ENCODE results near the gene STXBP3. TPM values are rescaled to one million over a fixed set of nuclear protein-coding genes. Genes with fewer than 3 reads are reported as not detected.

Gene STXBP3
- total and polyA plus RNA-seq, 2 donors (not counting 1 experiment from before 2014, with no cell fraction given): 13.3 to 78.1 TPM

- Histone ChIP-seq H3K9ac (ENCODE audit: low read length) (no peak overlapping the region), H3K79me2 (ENCODE audit: control insufficient read depth, insufficient read depth, low read length) (no peaks in the 10 kb centered on the region), H3K4me3 (ENCODE audit: control extremely low read depth in 1 of 5, extremely low read depth in 1 of 5, insufficient read depth in 1 of 5, low read depth in 2 of 5, low read length in 4 of 5) (no peak overlapping the region), H2AFZ (ENCODE audit: insufficient read depth, low read depth, low read length, poor library complexity, severe bottlenecking) (no peak overlapping the region), H4K20me1 (ENCODE audit: control insufficient read depth, insufficient read depth, low read length, poor library complexity, severe bottlenecking) (no peaks in the 10 kb centered on the region), H3K27me3 (replicated peaks in 1 of 4; ENCODE audit: control extremely low read depth in 1 of 4, control insufficient read depth in 3 of 4, insufficient read depth in 4 of 4, low read length in 3 of 4) (peaks cover 0 to 14% (median 2%) of the 10 kb centered on the region in 4 experiments), H3K27ac (ENCODE audit: low read length in 2 of 2) (no peak overlapping the region), H3K36me3 (replicated peaks in 1 of 2; ENCODE audit: control extremely low read depth in 1 of 2, control insufficient read depth in 1 of 2, extremely low read depth in 1 of 2, insufficient read depth in 2 of 2, low read length in 1 of 2) (no peaks in the 10 kb centered on the region), H3K4me2 (replicated peaks; ENCODE audit: low read depth, low read length, poor library complexity, severe bottlenecking) (no peak overlapping the region), H3K4me1 (ENCODE audit: control insufficient read depth in 2 of 2, insufficient read depth in 2 of 2, low read length in 2 of 2) (peaks cover 0 to 3% of the 10 kb centered on the region in 2 donors), H3K9me3 (ENCODE audit: control extremely low read depth in 1 of 3, control insufficient read depth in 2 of 3, insufficient read depth in 1 of 3, low read length in 2 of 3) (peaks cover 0 to 2% (median 0%) of the 10 kb centered on the region in 3 donors)
- H3K4me1 Mint-ChIP-seq: peaks cover 7% of the 10 kb centered on the region
- no peak for DNase-seq
- WGBS (ENCODE audit: insufficient coverage): 100% methylated on average over 2 of the region's 4 CpGs
- no peak for TF ChIP-seq EZH2 (IDR thresholded peaks at IDR 0.05; ENCODE audit: borderline replicate concordance, insufficient read depth, low read depth, low read length, poor library complexity, severe bottlenecking)
- no peak for TF ChIP-seq CTCF (IDR thresholded peaks at IDR 0.05)
- no peaks in the 10 kb centered on the region for H3K9me3 Mint-ChIP-seq (ENCODE audit: insufficient read depth)
- ChIA-PET CTCF (interaction anchor here (1.2 kb wide), 1 partner anchor 10 kb away, joined by 3 read pairs; no protein-coding TSS in a partner anchor), POLR2A (no interaction called here)
- no peak overlapping the region for H3K27ac Mint-ChIP-seq
- ATAC-seq (ENCODE audit: low read depth): no peak
- H3K4me3 Mint-ChIP-seq: no peak overlapping the region
- intact Hi-C loops (cut with micrococcal nuclease): no loop called here
- peaks cover 29% of the 10 kb centered on the region for H3K27me3 Mint-ChIP-seq
These were observed 105.1 kb downstream of the STXBP3 start for GRCh38 chr1:108851567-108851966.

GRCh38 chr1:108852221-108852975, 105.9 kb downstream of the STXBP3 start:
- Histone ChIP-seq H4K20me1 (ENCODE audit: control insufficient read depth, insufficient read depth, low read length, poor library complexity, severe bottlenecking) (no peaks in the 10 kb centered on the region), H3K4me3 (ENCODE audit: control extremely low read depth in 1 of 5, extremely low read depth in 1 of 5, insufficient read depth in 1 of 5, low read depth in 2 of 5, low read length in 4 of 5) (no peak overlapping the region), H3K4me2 (replicated peaks; ENCODE audit: low read depth, low read length, poor library complexity, severe bottlenecking) (peak overlapping the region; percentile 24), H2AFZ (ENCODE audit: insufficient read depth, low read depth, low read length, poor library complexity, severe bottlenecking) (peak overlapping the region; percentile 36), H3K27ac (ENCODE audit: low read length in 2 of 2) (no peak overlapping the region), H3K9ac (ENCODE audit: low read length) (no peak overlapping the region), H3K4me1 (ENCODE audit: control insufficient read depth in 2 of 2, insufficient read depth in 2 of 2, low read length in 2 of 2) (peaks cover 0 to 3% of the 10 kb centered on the region in 2 donors), H3K27me3 (replicated peaks in 1 of 4; ENCODE audit: control extremely low read depth in 1 of 4, control insufficient read depth in 3 of 4, insufficient read depth in 4 of 4, low read length in 3 of 4) (peaks cover 0 to 14% (median 2%) of the 10 kb centered on the region in 4 experiments), H3K9me3 (ENCODE audit: control extremely low read depth in 1 of 3, control insufficient read depth in 2 of 3, insufficient read depth in 1 of 3, low read length in 2 of 3) (peaks cover 0 to 2% (median 0%) of the 10 kb centered on the region in 3 donors), H3K36me3 (replicated peaks in 1 of 2; ENCODE audit: control extremely low read depth in 1 of 2, control insufficient read depth in 1 of 2, extremely low read depth in 1 of 2, insufficient read depth in 2 of 2, low read length in 1 of 2) (no peaks in the 10 kb centered on the region), H3K79me2 (ENCODE audit: control insufficient read depth, insufficient read depth, low read length) (no peaks in the 10 kb centered on the region)
- no peak for TF ChIP-seq CTCF (IDR thresholded peaks at IDR 0.05)
- TF ChIP-seq EZH2 (IDR thresholded peaks at IDR 0.05; ENCODE audit: borderline replicate concordance, insufficient read depth, low read depth, low read length, poor library complexity, severe bottlenecking): no peak
- no peak for ATAC-seq (ENCODE audit: low read depth)
- no peak overlapping the region for H3K27ac Mint-ChIP-seq
- no peaks in the 10 kb centered on the region for H3K9me3 Mint-ChIP-seq (ENCODE audit: insufficient read depth)
- no peak for DNase-seq
- POLR2A ChIA-PET: no interaction called here
- 17% methylated on average over 2 of the region's 7 CpGs for WGBS (ENCODE audit: insufficient coverage)
- peaks cover 7% of the 10 kb centered on the region for H3K4me1 Mint-ChIP-seq
- intact Hi-C loops (cut with micrococcal nuclease): no loop called here
- peak overlapping the region; percentile 0 for H3K4me3 Mint-ChIP-seq
- peaks cover 31% of the 10 kb centered on the region for H3K27me3 Mint-ChIP-seq
- CTCF ChIA-PET: interaction anchor here (0.6 to 1.2 kb wide), 2 partner anchors 9 to 12 kb away, joined by 3 read pairs; no protein-coding TSS in a partner anchor

Data from B cell (primary cell).